Measurements from ENCODE around the gene POU4F2.

POU4F2 gene, protein sequence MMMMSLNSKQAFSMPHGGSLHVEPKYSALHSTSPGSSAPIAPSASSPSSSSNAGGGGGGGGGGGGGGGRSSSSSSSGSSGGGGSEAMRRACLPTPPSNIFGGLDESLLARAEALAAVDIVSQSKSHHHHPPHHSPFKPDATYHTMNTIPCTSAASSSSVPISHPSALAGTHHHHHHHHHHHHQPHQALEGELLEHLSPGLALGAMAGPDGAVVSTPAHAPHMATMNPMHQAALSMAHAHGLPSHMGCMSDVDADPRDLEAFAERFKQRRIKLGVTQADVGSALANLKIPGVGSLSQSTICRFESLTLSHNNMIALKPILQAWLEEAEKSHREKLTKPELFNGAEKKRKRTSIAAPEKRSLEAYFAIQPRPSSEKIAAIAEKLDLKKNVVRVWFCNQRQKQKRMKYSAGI

DNA sequence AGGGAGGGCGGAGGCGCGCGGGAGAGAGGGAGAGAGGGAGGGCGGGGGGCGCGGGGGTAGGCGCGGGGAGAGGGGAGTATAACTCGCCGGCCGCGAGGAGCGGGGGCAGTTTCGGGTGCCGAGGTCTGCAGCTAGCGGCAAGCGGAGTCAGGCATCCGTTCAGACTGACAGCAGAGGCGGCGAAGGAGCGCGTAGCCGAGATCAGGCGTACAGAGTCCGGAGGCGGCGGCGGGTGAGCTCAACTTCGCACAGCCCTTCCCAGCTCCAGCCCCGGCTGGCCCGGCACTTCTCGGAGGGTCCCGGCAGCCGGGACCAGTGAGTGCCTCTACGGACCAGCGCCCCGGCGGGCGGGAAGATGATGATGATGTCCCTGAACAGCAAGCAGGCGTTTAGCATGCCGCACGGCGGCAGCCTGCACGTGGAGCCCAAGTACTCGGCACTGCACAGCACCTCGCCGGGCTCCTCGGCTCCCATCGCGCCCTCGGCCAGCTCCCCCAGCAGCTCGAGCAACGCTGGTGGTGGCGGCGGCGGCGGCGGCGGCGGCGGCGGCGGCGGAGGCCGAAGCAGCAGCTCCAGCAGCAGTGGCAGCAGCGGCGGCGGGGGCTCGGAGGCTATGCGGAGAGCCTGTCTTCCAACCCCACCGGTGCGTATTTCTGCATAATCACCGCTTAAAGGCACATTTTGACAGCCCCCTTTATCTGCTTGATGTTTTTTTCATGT lies at the start of gene POU4F2:
POU4F2 (plus strand) TSS at position 108 of the 720 bp plus-strand sequence; CDS start at position 356, 248 bp downstream.
- peak within 1 kb of the TSS in 1 of 3 experiments; percentile 11 for H3K27ac Mint-ChIP-seq
- peaks cover 6% of the 10 kb centered on the region for H3K9me3 Mint-ChIP-seq
- peaks cover 3% of the 10 kb centered on the region for H3K36me3 Mint-ChIP-seq (ENCODE audit: low read depth)
- peaks cover 100% of the 10 kb centered on the region for H3K27me3 Mint-ChIP-seq (ENCODE audit: low read depth)
- H3K4me3 Mint-ChIP-seq, result peak within 1 kb of the TSS; percentile 79 to 81 (median 81)
- H3K4me1 Mint-ChIP-seq, result peaks cover 24% of the 10 kb centered on the region
- TF ChIP-seq, protein P1, sequence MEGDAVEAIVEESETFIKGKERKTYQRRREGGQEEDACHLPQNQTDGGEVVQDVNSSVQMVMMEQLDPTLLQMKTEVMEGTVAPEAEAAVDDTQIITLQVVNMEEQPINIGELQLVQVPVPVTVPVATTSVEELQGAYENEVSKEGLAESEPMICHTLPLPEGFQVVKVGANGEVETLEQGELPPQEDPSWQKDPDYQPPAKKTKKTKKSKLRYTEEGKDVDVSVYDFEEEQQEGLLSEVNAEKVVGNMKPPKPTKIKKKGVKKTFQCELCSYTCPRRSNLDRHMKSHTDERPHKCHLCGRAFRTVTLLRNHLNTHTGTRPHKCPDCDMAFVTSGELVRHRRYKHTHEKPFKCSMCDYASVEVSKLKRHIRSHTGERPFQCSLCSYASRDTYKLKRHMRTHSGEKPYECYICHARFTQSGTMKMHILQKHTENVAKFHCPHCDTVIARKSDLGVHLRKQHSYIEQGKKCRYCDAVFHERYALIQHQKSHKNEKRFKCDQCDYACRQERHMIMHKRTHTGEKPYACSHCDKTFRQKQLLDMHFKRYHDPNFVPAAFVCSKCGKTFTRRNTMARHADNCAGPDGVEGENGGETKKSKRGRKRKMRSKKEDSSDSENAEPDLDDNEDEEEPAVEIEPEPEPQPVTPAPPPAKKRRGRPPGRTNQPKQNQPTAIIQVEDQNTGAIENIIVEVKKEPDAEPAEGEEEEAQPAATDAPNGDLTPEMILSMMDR (IDR thresholded peaks at IDR 0.05; ENCODE audit: unreplicated experiment in 3 of 3), result no peak

DNA sequence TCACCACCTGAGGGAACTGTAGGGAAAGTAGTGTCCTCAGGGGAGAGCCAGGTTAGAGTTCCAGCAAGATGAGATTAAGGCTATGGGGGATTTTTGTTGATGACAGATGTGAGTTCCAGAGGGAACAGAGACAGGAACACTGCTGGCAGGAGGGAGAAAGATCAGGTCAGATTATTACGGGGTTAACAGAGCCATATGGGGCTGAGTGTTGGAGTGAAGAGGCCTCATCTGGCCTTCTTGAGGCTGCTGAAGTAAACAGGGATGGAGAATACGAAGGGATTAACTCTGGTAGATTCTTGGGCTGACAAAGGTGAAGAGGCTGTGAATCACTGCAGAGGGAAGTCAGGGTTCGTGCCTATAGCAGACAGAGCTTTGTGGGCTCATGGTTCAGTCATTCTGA lies 47.9 kb upstream of the POU4F2 start:
- H3K27me3 Mint-ChIP-seq (ENCODE audit: low read depth), result no peaks in the 10 kb centered on the region
- H3K36me3 Mint-ChIP-seq (ENCODE audit: low read depth), result no peaks in the 10 kb centered on the region

DNA sequence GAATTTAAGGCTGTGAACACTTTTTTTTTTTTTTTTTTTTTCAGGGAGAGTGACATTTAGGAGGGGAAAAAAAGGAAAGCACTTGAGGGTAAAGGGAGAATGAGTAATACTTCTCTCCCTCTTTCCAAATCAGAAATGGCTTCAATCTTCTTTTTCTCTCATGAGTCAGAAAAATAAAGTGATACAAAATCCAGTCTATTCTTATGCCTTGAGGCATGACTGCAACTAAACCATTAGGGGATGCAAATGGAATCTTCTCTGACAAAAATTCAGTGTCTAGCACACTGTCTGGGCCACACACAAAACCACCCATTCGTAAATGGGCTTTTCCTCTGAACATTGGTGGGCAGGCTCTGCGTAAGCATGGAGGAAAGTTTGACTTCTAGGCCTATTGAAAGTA lies 46.7 kb upstream of the POU4F2 start:
- H3K36me3 Mint-ChIP-seq (ENCODE audit: low read depth), result no peaks in the 10 kb centered on the region
- H3K27ac Mint-ChIP-seq, result no peak overlapping the region
- peaks cover 11% of the 10 kb centered on the region for H3K9me3 Mint-ChIP-seq
- H3K27me3 Mint-ChIP-seq (ENCODE audit: low read depth), result no peaks in the 10 kb centered on the region
- H3K4me3 Mint-ChIP-seq, result no peak overlapping the region
- TF ChIP-seq, protein P1 (IDR thresholded peaks at IDR 0.05; ENCODE audit: unreplicated experiment in 3 of 3), result no peak
- H3K4me1 Mint-ChIP-seq, result no peaks in the 10 kb centered on the region

More for the DNA sequence above, 47.9 kb upstream of the POU4F2 start:
- Mint-ChIP-seq H3K27ac (no peak overlapping the region), H3K4me1 (no peaks in the 10 kb centered on the region), H3K9me3 (peaks cover 7% of the 10 kb centered on the region), H3K4me3 (no peak overlapping the region)
- TF ChIP-seq, protein P1 (IDR thresholded peaks at IDR 0.05; ENCODE audit: unreplicated experiment in 3 of 3), result no peak

DNA sequence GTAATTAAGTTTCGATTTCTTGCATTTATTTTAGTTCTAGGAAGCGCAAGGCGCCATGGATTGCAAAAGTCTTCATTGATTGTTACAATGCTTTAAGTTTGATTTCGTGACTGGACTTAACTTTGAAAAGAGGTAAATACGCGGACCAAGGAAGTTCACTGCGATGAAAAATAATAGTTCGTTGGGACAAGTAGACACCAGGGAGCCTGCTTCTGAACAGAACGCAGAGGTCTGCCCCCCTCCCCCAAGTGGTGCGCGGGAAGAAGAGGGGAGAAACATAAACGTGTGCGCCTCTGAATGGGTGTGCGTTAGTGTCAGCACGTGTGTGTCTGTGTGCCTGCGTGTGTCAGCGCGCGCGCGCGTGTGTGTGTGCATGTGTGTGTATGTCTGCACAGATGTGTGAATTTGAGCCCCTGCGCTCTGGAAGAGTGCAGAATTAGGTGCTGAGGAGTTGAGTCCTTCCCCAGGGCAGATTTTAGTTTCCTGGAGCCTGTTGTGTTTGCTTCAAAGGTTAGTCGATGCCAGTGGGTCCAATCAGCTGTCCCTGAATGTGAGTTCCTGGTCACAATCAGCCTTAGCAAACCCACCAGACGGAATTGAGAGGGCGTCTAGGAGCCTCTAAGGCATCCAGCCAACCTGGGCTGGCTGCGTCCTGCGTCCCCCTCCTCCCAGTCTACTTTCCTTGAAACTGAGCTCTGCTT lies 5.8 kb upstream of the POU4F2 start:
- Mint-ChIP-seq H3K9me3 (peaks cover 6% of the 10 kb centered on the region), H3K4me3 (no peak overlapping the region), H3K27ac (no peak overlapping the region), H3K4me1 (peaks cover 12% of the 10 kb centered on the region), H3K36me3 (ENCODE audit: low read depth) (peaks cover 3% of the 10 kb centered on the region), H3K27me3 (ENCODE audit: low read depth) (peaks cover 100% of the 10 kb centered on the region)
- TF ChIP-seq, protein P1 (IDR thresholded peaks at IDR 0.05; ENCODE audit: unreplicated experiment in 3 of 3), result no peak

DNA sequence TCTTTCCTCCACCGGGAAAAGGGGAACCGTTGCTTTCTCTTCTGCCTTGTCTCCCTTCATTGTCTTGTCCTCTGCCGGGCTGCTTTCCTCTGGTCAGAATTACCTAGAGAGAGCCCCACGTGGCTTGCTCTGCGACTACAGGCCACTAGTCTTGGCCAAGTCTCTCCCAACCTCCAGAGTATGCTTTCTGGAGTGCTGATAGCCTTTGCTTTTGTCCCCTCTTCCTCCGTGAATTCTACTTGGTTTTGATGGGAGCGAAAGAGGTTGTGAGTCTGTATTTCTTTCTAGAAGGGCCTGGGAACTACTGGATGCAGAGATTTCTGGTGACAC lies 5.3 kb upstream of the POU4F2 start:
- H3K27me3 Mint-ChIP-seq (ENCODE audit: low read depth), result peaks cover 100% of the 10 kb centered on the region
- peaks cover 6% of the 10 kb centered on the region for H3K9me3 Mint-ChIP-seq
- peaks cover 3% of the 10 kb centered on the region for H3K36me3 Mint-ChIP-seq (ENCODE audit: low read depth)
- no peak overlapping the region for H3K27ac Mint-ChIP-seq
- H3K4me3 Mint-ChIP-seq, result no peak overlapping the region
- TF ChIP-seq, protein P1 (IDR thresholded peaks at IDR 0.05; ENCODE audit: unreplicated experiment in 3 of 3), result no peak
- peaks cover 12% of the 10 kb centered on the region for H3K4me1 Mint-ChIP-seq

All from nephron (organoid).